Measurements from ENCODE around the gene EXOC4. TPM values are rescaled to one million over a fixed set of nuclear protein-coding genes. Genes with fewer than 3 reads are reported as not detected.

Gene EXOC4
- total RNA-seq, 2 donors from 2014 or later = 33.7 to 41.5 TPM

DNA sequence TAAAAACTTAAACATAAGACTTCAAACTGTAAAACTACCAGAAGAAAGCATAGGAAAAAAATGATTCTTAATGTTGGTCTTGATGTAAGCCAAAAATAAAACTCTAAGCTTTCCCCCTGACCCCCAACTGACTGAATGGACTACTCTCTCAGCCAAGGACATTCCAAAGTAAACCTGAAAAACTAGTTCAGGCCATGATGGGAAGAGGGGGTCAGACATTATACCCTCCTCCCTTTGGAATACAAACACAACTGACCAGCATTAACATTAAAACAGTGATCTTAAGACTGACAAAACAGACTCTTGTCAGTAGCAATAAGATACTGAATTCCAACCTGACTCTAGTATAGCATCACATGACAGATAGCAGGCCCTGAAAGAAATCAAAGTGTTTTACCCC, 860.8 kb downstream of the EXOC4 start:
- ATAC-seq (no peak), DNase-seq (no peak)
- intact Hi-C loops (cut with DNase I) = no loop called here

DNA sequence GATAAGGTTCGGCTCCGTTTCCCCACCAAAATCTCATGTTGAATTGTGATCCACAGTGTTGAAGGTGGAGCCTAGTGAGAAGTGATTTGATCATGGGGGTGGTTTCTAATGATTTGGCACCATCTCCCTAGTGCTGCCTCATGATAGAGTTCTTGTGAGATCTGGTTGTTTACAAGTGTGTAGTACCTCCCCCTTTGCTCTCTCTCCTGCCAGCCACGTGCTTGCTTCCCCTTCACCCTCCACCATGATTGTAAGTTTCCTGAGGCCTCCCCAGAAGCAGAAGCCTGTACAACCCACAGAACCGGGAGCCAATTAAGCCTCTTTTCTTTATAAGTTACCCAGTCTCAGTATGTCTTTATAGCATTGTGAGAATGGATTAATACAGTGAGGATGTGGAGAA, 862.1 kb downstream of the EXOC4 start:
- DNase-seq = no peak
- intact Hi-C loops (cut with DNase I) = no loop called here

More for the DNA sequence above, 862.1 kb downstream of the EXOC4 start:
- ATAC-seq = no peak

Small RNAs within 50 kb of the gene (microRNA-seq; reads per million reads assigned to microRNA genes)
- 0 reads per million in 2 donors for gene MIR6133

Other genes with a start within 250 kb of the EXOC4 start
- 100 to 1,000 TPM; 127 to 145 TPM for gene CHCHD3, start 171.0 kb upstream of the EXOC4 start, total RNA-seq